Thoracic aorta (tissue), 2 donors: ENCODE measurements around the gene HLA-A. TPM values are rescaled to one million over a fixed set of nuclear protein-coding genes. Genes with fewer than 3 reads are reported as not detected.

ENCODE experiments used
- ATAC-seq: fragments of 150-250 bp; one replicate; pipeline ENCODE4 v1.8.0; 2017; ENCODE audit warnings: low read depth; ENCODE audit not compliant: insufficient number of reproducible peaks, low FRiP score
- DNase-seq: peaks from one replicate; pipeline ENCODE4 v3.0.0-alpha.2; 2020; ENCODE audit warnings: low spot score
- H3K27ac ChIP-seq, 2 donors: fragments of 200-600 bp; sonication (generic); 1 replicate in 1 of 2; 2 replicates in 1 of 2; pipeline ENCODE4 v1.5.1; 2016; ENCODE audit warnings: mild to moderate bottlenecking in 2 of 2, moderate library complexity in 2 of 2
- H3K27me3 ChIP-seq: fragments of 200-600 bp; sonication (generic); replicated peaks from 2 replicates; pipeline ENCODE4 v1.6.0; 2016; ENCODE audit warnings: mild to moderate bottlenecking; ENCODE audit not compliant: insufficient read depth
- H3K36me3 ChIP-seq: fragments of 200-600 bp; sonication (generic); one replicate; pipeline ENCODE4 v1.5.1; 2016
- H3K4me1 ChIP-seq, 2 donors: fragments of 200-600 bp; sonication (generic); 1 replicate in 1 of 2; 2 replicates in 1 of 2; pipeline versions ENCODE4 v1.5.1 to v1.6.0; 2016; ENCODE audit warnings: low read depth in 2 of 2, mild to moderate bottlenecking in 1 of 2; ENCODE audit not compliant: control insufficient read depth in 1 of 2
- H3K4me3 ChIP-seq: fragments of 200-600 bp; sonication (generic); 2 replicates; pipeline ENCODE4 v1.5.1; 2016; ENCODE audit warnings: mild to moderate bottlenecking
- H3K9me3 ChIP-seq: fragments of 200-600 bp; sonication (generic); 2 replicates; pipeline ENCODE4 v1.5.1; 2016
- CTCF ChIP-seq: fragments of 200-600 bp; sonication (generic); IDR thresholded peaks from one replicate; pipeline ENCODE4 v1.5.1; 2019; ENCODE audit warnings: antibody characterized with exemption
- total RNA-seq, 2 donors: library from RNA; depleted of rRNA; stranded (reverse); fragments of >200 nt; gene quantifications; one replicate each; pipeline versions ENCODE4 v1.1.0 to v1.2.3, GENCODE V29; 2016

The HLA-A gene
- total RNA-seq, 2 donors from 2014 or later: 525 to 870 TPM

- Histone ChIP-seq H3K9me3 (no peaks in the 10 kb centered on the region), H3K4me1 (peaks cover 19 to 46% of the 10 kb centered on the region in 2 donors), H3K27ac (peak overlapping the region; percentile 84 to 94), H3K4me3 (peak overlapping the region; percentile 74), H3K27me3 (no peaks in the 10 kb centered on the region), H3K36me3 (no peaks in the 10 kb centered on the region)
- no peak for TF ChIP-seq CTCF
- ATAC-seq: no peak
- no peak for DNase-seq
Measured at GRCh38 chr6:29965563-29965872, 23.2 kb downstream of the HLA-A start.

GRCh38 chr6:29965873-29966601 lies 23.7 kb downstream of the HLA-A start:
- Histone ChIP-seq H3K36me3 (no peaks in the 10 kb centered on the region), H3K27me3 (no peaks in the 10 kb centered on the region), H3K4me3 (peak overlapping the region; percentile 74), H3K27ac (peak overlapping the region; percentile 84 to 94), H3K9me3 (no peaks in the 10 kb centered on the region), H3K4me1 (peaks cover 19 to 46% of the 10 kb centered on the region in 2 donors)
- DNase-seq: peak; percentile 31
- TF ChIP-seq CTCF: no peak
- peak; percentile 53 for ATAC-seq

GRCh38 chr6:29967379-29968010 lies 25.2 kb downstream of the HLA-A start:
- Histone ChIP-seq H3K27ac (peak overlapping the region in 1 of 2 donors; percentile 94), H3K36me3 (no peaks in the 10 kb centered on the region), H3K4me1 (peaks cover 19 to 46% of the 10 kb centered on the region in 2 donors), H3K4me3 (no peak overlapping the region), H3K9me3 (no peaks in the 10 kb centered on the region), H3K27me3 (no peaks in the 10 kb centered on the region)
- ATAC-seq: no peak
- TF ChIP-seq CTCF: no peak
- DNase-seq: no peak

- Histone ChIP-seq H3K27me3 (no peaks in the 10 kb centered on the region), H3K27ac (no peak overlapping the region), H3K9me3 (no peaks in the 10 kb centered on the region), H3K36me3 (no peaks in the 10 kb centered on the region), H3K4me1 (peaks cover 19 to 46% of the 10 kb centered on the region in 2 donors), H3K4me3 (no peak overlapping the region)
- DNase-seq (no peak), ATAC-seq (no peak)
- no peak for TF ChIP-seq CTCF
Measured at GRCh38 chr6:29968130-29968529, 25.8 kb downstream of the HLA-A start.

- no peaks in the 10 kb centered on the region for H3K9me3 ChIP-seq
- ATAC-seq (no peak), DNase-seq (no peak)
- no peak for TF ChIP-seq CTCF
- no peak overlapping the region for H3K4me3 ChIP-seq
- no peak overlapping the region for H3K27ac ChIP-seq
- no peaks in the 10 kb centered on the region for H3K36me3 ChIP-seq
- peaks cover 19 to 46% of the 10 kb centered on the region in 2 donors for H3K4me1 ChIP-seq
- no peaks in the 10 kb centered on the region for H3K27me3 ChIP-seq
Measured at GRCh38 chr6:29968905-29969304, 26.6 kb downstream of the HLA-A start.
